GM12801 (cell line): ENCODE data around the gene TMEM106C.

Experiments
- TF ChIP-seq, protein P1 (sequence below): IDR thresholded peaks from one replicate; pipeline ENCODE4 v1.5.1; 2011; ENCODE audit warnings: control low read depth; ENCODE audit not compliant: insufficient read length; ENCODE audit errors: extremely low read depth

The TMEM106C gene

DNA sequence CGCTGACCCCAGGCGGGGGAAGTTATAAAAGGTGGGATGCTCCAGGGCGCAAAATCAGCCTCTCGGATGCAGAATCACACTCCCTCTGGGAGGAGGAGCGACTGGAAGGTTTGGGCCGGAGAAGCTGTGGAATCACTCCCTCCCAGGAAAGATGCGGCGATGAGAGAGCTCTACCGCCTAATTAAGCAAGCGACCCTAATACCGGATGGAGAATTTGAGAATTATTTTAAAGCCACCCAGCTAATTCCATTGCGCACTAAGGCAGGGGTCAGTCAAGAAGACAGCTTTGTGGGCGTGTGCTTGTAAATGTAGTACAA is 39.0 kb downstream of the TMEM106C start:
- TF ChIP-seq, protein P1, sequence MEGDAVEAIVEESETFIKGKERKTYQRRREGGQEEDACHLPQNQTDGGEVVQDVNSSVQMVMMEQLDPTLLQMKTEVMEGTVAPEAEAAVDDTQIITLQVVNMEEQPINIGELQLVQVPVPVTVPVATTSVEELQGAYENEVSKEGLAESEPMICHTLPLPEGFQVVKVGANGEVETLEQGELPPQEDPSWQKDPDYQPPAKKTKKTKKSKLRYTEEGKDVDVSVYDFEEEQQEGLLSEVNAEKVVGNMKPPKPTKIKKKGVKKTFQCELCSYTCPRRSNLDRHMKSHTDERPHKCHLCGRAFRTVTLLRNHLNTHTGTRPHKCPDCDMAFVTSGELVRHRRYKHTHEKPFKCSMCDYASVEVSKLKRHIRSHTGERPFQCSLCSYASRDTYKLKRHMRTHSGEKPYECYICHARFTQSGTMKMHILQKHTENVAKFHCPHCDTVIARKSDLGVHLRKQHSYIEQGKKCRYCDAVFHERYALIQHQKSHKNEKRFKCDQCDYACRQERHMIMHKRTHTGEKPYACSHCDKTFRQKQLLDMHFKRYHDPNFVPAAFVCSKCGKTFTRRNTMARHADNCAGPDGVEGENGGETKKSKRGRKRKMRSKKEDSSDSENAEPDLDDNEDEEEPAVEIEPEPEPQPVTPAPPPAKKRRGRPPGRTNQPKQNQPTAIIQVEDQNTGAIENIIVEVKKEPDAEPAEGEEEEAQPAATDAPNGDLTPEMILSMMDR, result no peak

DNA sequence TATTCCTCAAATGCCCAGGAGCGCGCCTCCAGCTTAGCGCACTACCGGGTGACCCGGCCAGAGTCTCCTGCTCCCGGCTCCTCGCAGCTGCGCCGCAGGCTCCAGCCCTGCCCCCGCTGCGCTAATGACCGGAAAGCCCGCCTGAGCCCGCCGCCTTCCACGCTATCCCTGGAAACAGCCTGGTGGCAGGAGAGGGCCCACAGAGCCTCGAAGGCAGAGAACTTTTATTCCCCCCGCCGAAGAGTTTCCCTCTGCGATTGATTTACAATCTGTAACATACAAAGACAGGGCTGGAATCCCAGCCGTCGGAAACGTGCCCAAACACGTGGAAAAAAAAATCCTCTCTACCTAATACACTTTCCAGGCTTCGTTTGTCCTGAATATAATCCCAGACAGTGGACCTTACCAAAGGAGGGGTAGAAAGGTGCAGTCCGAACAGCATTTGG is 39.4 kb downstream of the TMEM106C start:
- TF ChIP-seq, protein P1, result no peak

DNA sequence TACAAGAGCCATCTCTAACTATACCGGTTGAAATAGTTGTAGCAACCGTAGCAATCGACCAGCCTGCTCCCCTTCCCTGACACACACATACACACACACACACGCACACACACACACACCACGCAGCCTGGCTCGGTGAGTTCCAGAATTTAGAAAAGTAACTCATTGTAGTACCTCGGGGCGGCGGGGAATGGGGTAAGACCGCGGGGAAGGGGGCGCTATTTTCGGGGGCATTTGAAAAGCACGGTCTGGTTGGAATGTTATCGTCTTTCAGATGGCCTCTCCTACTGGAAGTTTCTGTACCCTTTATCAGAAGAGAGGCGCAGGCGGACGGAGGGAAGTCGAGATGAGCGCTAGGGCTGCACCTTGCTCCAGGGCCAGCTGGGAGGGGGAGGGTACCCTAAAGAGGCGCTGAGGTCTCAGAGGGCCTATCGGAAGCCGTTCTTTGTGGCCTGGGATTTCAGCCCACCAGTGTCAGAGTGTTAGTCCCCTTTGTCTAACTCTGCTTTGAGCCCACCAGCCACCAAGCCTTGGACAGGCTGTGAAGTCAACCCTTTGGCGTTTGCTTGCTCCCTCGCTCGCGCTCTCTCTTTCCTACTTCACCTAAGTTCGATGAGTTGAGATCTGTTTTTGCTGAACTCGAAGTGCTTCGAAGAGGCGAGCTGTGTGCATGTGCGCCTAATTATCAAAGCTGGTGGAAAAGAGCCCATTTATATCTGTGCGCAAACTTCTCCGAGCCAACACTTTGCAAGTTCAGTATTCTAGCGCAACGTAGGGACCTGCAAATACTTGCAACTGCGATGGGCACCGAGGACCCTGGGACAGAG is 40.0 kb downstream of the TMEM106C start:
- TF ChIP-seq, protein P1, result no peak

DNA sequence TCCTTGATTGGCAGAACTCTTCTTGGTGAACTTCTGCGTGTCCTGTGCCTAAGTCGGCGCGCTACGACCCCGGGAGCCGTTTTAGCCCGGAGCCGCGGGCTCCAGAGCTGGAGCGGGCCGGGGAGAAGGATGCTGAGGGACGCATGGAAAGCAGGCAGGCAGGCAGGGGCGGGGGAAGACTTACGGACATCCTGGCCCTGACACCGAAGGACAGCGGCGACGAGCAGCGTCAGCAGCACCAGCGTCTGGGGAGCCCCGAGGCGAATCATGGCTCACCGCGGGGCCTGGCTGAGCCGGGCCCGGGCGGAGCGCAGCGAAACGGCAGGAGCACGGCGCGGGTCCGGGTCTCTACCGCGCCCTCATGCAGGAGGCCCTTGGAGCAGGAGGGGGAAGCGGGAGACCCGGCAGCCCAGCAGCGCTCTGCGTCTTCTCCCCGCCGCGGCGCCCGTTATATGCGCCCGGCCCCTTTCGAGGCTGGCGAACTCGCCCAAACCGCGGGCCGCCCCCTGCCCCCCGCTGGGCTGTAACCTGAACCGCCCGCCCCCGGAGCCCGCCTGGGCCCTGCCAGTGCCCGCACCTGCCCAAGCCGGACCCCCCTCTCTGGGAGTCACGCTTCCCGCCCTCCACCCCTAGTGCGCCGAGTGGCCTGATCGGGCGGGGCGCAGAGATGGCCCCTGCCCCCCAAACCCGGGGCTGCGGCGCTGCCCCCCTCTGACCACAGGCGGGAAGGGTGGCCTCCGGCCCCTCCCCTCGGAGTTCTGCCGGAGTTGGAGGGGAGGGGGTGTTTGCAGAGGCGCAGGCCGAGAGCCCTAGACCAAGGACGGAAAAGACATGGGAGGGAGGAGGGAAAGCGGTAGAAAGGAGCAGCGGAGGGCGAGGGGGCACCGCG is 40.9 kb downstream of the TMEM106C start, which contains the start of gene COL2A1:
Gene COL2A1, minus strand, starts transcription at position 424 of the 889 bp plus-strand sequence. Its CDS starts 155 bp downstream, at position 269.
- TF ChIP-seq, protein P1, result no peak

DNA sequence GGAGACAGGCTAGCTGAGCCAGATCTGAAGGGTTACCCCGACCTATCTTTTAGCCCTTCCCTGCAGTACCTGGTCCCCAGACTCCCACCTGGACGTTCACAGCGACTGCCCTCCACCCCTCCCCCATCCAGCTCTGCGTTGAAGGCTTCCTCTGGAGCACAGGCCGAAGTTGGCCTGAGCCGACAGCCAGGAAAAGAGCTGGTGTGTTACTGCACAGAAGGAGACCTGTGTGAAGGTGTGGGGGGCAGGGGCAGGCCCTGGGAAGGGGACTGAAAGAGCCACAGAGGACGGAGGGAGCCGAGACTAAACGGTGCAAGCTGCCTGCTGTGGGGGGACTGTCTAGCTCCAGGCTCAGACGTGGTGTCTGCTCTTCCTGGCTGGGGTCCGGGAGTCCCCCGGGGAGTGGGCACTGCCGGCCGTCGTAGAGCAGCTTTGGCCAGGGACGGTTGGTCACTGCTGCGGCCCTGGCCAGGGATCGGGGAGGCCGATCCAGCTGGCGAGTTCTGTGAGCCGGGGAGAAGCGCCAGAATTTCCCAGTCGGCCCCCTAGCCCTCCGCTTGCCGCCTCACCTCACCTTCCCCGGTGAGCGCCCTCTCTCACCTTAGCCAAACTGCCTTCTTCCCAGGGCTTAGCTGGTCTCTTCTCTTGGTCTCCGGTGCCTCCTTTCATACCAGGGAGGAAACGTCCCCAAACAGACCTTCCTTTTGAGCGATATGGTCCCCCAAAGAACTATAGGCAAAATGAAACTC is 41.8 kb downstream of the TMEM106C start:
- TF ChIP-seq, protein P1, result no peak

DNA sequence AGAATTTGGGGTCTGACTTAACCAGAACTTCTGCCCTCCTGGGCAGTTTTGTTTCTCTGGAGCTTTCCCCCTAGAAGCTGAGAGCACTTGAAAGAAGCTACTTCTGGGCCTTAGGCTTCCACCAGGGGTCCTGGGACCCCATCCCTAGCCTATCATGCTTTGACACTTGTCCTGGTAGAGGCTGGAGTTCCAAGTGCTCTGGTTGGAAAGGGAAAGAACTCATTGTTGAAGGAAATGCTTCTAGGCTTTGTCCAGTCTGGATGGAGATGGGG is 42.3 kb downstream of the TMEM106C start:
- TF ChIP-seq, protein P1, result no peak

DNA sequence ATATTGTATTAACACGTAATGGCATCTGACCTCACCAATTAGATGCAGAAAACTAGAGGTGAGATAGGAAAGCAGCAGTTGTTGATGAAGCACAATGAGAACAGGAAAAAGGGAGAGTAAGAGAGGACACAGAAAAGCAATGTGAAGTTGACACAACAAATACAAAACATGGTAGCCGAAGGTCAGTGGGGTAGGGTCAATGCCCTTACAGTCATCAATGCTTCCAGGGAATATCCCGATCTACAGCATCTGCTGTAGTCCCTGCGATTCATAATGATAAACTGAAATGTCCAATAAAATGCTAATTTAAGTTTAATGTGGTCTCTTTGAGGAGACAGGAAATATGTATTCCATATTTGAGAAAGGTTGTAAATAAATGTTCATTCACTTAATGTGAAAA is 43.8 kb downstream of the TMEM106C start:
- TF ChIP-seq, protein P1, result no peak
